ENCODE data around the gene RBM20. TPM values are rescaled to one million over a fixed set of nuclear protein-coding genes. Genes with fewer than 3 reads are reported as not detected.

RBM20 gene
- total RNA-seq, 1 experiment from 2014 or later = 0.11 TPM

DNA sequence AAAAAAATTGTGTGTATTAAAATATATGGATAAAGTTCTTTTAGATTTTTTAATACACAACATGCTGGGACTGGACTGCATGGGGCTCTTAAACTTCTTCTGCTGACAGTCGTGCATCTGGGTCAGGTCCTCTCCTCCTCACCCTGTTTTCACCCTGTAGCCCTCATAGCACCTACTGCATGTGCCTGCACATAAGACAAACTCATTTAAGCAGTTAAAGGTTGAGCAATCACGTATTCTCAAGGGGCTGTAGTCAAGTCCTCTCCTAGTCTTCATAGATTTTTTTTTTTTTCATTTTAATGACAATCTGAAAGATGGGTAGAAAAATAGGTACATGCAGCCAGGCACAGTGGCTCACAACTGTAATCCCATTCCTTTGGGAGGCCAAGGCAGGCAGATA lies 204.0 kb downstream of the RBM20 start:
- H3K27ac ChIP-seq = no peak overlapping the region
- no TSS peak for BruUV-seq (replicated peaks)
- no peak overlapping the region for H3K4me2 ChIP-seq
- H2AFZ ChIP-seq = no peak overlapping the region
- H3K4me1 ChIP-seq (replicated peaks; ENCODE audit: insufficient read depth) = peaks cover 22% of the 10 kb centered on the region
- H3K36me3 ChIP-seq (ENCODE audit: low read depth) = no peaks in the 10 kb centered on the region
- no peaks in the 10 kb centered on the region for H4K20me1 ChIP-seq (ENCODE audit: insufficient read depth)
- DNase-seq = no peak
- H3F3A ChIP-seq (ENCODE audit: insufficient read depth, low read depth) = 0 out of 2 replicates have a peak, but pooled peaks cover 8% of the 10 kb centered on the region
- no peaks in the 10 kb centered on the region for H3K27me3 ChIP-seq (ENCODE audit: insufficient read depth, low read depth)
- no peaks in the 10 kb centered on the region for H3K9me2 ChIP-seq (ENCODE audit: insufficient read depth)
- POLR2A ChIA-PET (ENCODE audit: unreplicated experiment) = no interaction called here
- intact Hi-C loops (cut with micrococcal nuclease; ENCODE audit: unreplicated experiment) = no loop called here
- CTCF ChIA-PET = no interaction called here
- no peak overlapping the region for H3K4me3 ChIP-seq
- no peak for TF ChIP-seq EZH2 (IDR thresholded peaks at IDR 0.05; ENCODE audit: low read depth)
- TF ChIP-seq, protein P1, sequence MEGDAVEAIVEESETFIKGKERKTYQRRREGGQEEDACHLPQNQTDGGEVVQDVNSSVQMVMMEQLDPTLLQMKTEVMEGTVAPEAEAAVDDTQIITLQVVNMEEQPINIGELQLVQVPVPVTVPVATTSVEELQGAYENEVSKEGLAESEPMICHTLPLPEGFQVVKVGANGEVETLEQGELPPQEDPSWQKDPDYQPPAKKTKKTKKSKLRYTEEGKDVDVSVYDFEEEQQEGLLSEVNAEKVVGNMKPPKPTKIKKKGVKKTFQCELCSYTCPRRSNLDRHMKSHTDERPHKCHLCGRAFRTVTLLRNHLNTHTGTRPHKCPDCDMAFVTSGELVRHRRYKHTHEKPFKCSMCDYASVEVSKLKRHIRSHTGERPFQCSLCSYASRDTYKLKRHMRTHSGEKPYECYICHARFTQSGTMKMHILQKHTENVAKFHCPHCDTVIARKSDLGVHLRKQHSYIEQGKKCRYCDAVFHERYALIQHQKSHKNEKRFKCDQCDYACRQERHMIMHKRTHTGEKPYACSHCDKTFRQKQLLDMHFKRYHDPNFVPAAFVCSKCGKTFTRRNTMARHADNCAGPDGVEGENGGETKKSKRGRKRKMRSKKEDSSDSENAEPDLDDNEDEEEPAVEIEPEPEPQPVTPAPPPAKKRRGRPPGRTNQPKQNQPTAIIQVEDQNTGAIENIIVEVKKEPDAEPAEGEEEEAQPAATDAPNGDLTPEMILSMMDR (conservative IDR thresholded peaks at IDR 0.05) = no peak
- H3K9me3 ChIP-seq (ENCODE audit: insufficient read depth, low read depth) = no peaks in the 10 kb centered on the region
- H3K79me2 ChIP-seq (ENCODE audit: low read depth) = no peaks in the 10 kb centered on the region

DNA sequence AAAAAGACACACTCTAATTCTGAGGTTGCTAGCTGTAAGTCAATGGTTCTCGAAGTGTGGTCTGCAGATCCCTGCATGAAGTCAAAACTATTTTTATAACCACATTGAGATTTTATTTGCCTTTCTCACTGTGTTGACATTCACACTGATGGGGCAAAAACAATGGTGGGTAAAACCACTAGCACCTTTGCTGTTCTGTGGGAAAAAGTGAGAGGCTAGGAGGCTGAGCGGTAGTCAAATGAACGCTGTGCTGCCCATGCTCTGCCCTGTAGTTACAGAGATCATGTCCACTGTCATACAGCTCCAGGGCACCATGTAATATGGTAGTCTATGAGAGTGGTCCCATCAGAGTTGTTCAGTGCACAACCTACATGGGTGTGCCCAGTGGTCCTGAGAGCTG lies 206.0 kb downstream of the RBM20 start:
- Histone ChIP-seq H2AFZ (no peak overlapping the region), H3K27ac (no peak overlapping the region), H3K36me3 (ENCODE audit: low read depth) (no peaks in the 10 kb centered on the region), H3K27me3 (ENCODE audit: insufficient read depth, low read depth) (no peaks in the 10 kb centered on the region), H3K9me2 (ENCODE audit: insufficient read depth) (no peaks in the 10 kb centered on the region), H3K9me3 (ENCODE audit: insufficient read depth, low read depth) (no peaks in the 10 kb centered on the region), H3F3A (ENCODE audit: insufficient read depth, low read depth) (0 out of 2 replicates have a peak, but pooled peaks cover 8% of the 10 kb centered on the region), H3K4me3 (no peak overlapping the region), H3K79me2 (ENCODE audit: low read depth) (no peaks in the 10 kb centered on the region), H3K4me2 (no peak overlapping the region), H4K20me1 (ENCODE audit: insufficient read depth) (no peaks in the 10 kb centered on the region), H3K4me1 (replicated peaks; ENCODE audit: insufficient read depth) (peaks cover 25% of the 10 kb centered on the region)
- no peak for TF ChIP-seq EZH2 (IDR thresholded peaks at IDR 0.05; ENCODE audit: low read depth)
- TF ChIP-seq, protein P1 (conservative IDR thresholded peaks at IDR 0.05) = no peak
- DNase-seq = no peak
- BruUV-seq (replicated peaks) = no TSS peak
- ChIA-PET CTCF (no interaction called here), POLR2A (ENCODE audit: unreplicated experiment) (interaction anchor here (0.7 kb wide), 1 partner anchor 206 kb away, joined by 14 read pairs; no protein-coding TSS in a partner anchor)
- intact Hi-C loops (cut with micrococcal nuclease; ENCODE audit: unreplicated experiment) = no loop called here

DNA sequence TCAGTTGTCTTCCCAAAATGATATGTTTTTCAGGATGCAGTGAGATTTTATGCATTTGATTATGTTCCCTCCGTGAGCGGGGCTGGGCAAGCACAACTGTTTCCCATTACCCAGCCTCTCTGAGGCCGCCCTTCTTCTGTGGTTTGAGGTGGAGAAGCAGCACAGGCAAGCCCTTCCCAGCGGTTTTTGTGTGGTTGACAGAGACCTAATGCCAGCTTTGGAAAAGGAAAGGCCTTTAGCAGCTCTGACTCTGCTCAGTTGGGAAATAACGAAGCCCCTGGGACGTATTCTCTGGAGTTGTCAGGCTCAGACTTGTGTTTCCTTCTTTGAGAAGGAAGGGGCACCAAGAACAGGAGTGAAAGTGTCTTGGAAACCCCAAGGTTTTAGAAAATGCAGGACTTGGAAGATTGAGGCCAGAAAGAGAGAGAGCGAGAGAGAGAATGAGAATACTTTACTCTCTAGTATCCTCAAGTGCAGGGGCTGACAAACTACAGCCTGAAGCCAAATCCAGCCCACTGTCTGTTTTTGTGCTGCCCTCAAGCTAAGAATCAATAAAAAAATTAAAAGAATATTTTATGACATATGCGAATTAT lies 207.0 kb downstream of the RBM20 start:
- ChIA-PET POLR2A (ENCODE audit: unreplicated experiment) (interaction anchor here (0.7 kb wide), 1 partner anchor 207 kb away, joined by 14 read pairs; no protein-coding TSS in a partner anchor), CTCF (no interaction called here)
- no peaks in the 10 kb centered on the region for H3K79me2 ChIP-seq (ENCODE audit: low read depth)
- H3F3A ChIP-seq (ENCODE audit: insufficient read depth, low read depth) = 0 out of 2 replicates have a peak, but pooled peaks cover 8% of the 10 kb centered on the region
- no peak overlapping the region for H3K4me2 ChIP-seq
- no peaks in the 10 kb centered on the region for H3K27me3 ChIP-seq (ENCODE audit: insufficient read depth, low read depth)
- H3K4me3 ChIP-seq = no peak overlapping the region
- no peaks in the 10 kb centered on the region for H4K20me1 ChIP-seq (ENCODE audit: insufficient read depth)
- DNase-seq = no peak
- H3K4me1 ChIP-seq (replicated peaks; ENCODE audit: insufficient read depth) = peaks cover 17% of the 10 kb centered on the region
- H3K27ac ChIP-seq = no peak overlapping the region
- no peaks in the 10 kb centered on the region for H3K9me3 ChIP-seq (ENCODE audit: insufficient read depth, low read depth)
- no peaks in the 10 kb centered on the region for H3K9me2 ChIP-seq (ENCODE audit: insufficient read depth)
- intact Hi-C loops (cut with micrococcal nuclease; ENCODE audit: unreplicated experiment) = no loop called here
- H3K36me3 ChIP-seq (ENCODE audit: low read depth) = no peaks in the 10 kb centered on the region
- no peak overlapping the region for H2AFZ ChIP-seq
- BruUV-seq (replicated peaks) = no TSS peak
- TF ChIP-seq EZH2 (IDR thresholded peaks at IDR 0.05; ENCODE audit: low read depth) = no peak
- TF ChIP-seq, protein P1 (conservative IDR thresholded peaks at IDR 0.05) = no peak

Measured in PC-9 (cell line).